ENCODE measurements around the gene M1AP.

DNA sequence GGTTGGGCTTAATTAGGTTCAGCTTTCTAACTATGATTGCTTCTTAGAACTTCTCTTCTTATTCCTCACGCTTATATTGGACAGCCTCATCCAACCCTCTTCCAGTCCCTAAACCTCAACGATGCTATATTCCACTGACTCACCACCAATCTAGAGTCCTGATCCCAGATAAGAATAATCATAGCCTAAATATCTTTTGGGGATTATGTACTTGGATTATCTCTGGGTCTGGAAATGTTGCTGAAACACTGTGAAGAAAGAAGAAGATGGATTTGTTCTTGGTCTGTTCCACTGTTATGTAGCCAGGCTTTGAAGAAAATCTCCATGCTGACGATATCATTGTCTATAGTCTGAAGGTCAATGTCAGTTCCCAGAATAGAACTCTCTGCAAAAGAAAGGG is 66.7 kb downstream of the M1AP start:
- TF ChIP-seq EZH2 (IDR thresholded peaks at IDR 0.05) (no peak), FOXP2 (optimal IDR thresholded peaks at IDR 0.05; ENCODE audit: control extremely low read depth, extremely low read length, insufficient read depth) (no peak)
